GM12872 (cell line): ENCODE measurements around the gene ZNF19.

ENCODE experiments used
- TF ChIP-seq, protein P1 (sequence below): IDR thresholded peaks from 3 replicates; pipeline ENCODE4 v1.5.1; 2011; ENCODE audit warnings: low read depth, mild to moderate bottlenecking, low read length, moderate library complexity; ENCODE audit not compliant: insufficient read depth

Gene ZNF19

DNA sequence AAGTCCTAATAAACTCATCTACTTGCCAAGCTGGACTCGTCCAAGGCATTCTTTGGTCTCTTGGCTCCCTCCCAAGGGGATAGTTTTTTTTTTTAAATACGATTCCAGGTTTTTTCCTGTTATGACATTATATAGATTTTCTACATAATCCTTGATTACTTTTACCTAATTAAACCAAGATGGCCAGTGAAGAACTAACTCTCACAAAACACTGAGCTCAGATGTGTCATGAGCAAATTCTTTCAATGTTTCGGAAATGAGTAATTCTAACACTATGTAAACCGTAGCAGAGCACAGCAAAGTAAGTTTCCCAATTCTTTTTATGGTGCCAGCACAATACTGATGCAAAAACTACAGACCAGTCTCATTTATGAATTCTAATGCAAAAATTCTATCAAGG is 28.9 kb downstream of the ZNF19 start:
- TF ChIP-seq, protein P1, sequence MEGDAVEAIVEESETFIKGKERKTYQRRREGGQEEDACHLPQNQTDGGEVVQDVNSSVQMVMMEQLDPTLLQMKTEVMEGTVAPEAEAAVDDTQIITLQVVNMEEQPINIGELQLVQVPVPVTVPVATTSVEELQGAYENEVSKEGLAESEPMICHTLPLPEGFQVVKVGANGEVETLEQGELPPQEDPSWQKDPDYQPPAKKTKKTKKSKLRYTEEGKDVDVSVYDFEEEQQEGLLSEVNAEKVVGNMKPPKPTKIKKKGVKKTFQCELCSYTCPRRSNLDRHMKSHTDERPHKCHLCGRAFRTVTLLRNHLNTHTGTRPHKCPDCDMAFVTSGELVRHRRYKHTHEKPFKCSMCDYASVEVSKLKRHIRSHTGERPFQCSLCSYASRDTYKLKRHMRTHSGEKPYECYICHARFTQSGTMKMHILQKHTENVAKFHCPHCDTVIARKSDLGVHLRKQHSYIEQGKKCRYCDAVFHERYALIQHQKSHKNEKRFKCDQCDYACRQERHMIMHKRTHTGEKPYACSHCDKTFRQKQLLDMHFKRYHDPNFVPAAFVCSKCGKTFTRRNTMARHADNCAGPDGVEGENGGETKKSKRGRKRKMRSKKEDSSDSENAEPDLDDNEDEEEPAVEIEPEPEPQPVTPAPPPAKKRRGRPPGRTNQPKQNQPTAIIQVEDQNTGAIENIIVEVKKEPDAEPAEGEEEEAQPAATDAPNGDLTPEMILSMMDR: no peak

DNA sequence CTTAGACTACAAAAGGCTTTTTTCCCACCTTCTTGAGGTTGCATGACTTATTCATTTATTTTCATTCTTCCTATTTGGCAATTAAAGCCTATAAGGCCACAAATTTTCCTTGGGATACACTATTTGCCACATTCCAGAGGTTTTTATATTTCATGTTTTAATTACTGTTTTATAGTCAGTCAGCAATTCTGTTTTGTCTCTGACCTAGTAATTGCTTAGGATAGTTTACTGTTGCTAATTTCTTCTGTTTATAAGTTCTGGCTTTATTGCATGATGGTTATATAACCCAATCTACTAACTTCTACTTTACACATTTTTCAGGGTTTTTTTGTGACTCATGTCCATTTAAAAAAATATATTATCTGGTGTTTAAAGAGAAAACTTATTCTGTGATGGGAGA is 29.6 kb downstream of the ZNF19 start:
- TF ChIP-seq, protein P1: no peak

DNA sequence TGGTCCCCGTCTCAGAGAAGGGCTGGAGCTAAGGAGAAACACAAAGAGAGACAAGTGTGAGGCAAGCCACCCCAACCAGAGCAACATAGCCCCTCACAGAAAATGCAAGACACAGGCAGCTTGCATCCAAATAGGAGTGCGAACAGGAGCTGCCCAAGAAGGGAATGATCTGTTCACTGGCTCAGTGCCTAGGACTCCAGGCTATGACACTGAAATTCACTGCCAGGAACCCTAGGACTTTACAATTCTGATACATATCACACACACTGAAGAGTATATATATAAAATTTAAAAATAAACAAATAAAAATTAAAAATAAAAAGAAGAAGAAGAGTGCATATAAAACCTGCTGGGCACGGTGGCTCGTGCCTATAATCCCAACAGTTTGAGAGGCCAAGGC is 32.3 kb downstream of the ZNF19 start:
- TF ChIP-seq, protein P1: no peak

DNA sequence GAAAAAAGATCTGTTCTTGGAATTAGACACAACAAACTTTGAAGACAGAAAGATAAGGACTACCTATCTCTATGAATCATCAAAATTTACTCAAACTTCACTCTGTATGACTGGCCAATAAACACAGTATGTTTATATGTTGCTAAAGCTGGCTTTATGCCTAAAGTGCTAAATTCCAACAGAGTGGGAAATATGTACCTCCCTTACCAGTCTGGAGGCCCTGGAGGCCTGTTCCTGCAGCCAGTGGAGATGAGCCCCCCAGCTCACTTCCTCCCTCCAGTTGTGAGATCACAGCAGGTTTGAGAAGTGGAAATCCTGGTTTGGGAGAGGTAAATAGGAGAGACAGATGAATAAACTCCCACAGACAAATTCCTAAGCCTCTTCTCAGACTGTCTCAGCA is 36.1 kb downstream of the ZNF19 start:
- TF ChIP-seq, protein P1: no peak

DNA sequence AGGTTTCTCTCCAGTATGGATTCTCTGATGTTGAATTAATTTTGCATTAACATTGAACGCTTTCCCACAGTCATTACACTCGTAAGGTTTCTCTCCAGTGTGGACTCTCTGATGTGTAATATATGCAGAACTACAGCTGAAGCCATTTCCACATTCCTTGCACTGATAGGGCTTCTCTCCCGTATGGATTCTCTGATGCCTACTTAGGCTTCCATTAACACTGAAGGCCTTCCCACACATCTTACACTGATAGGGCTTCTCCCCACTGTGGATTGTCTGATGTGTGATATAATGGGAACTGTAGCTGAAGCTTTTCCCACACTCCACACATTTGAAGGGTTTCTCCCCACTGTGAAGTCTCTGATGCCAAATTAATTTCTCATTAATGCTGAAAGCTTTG is 40.1 kb downstream of the ZNF19 start:
- TF ChIP-seq, protein P1: no peak

DNA sequence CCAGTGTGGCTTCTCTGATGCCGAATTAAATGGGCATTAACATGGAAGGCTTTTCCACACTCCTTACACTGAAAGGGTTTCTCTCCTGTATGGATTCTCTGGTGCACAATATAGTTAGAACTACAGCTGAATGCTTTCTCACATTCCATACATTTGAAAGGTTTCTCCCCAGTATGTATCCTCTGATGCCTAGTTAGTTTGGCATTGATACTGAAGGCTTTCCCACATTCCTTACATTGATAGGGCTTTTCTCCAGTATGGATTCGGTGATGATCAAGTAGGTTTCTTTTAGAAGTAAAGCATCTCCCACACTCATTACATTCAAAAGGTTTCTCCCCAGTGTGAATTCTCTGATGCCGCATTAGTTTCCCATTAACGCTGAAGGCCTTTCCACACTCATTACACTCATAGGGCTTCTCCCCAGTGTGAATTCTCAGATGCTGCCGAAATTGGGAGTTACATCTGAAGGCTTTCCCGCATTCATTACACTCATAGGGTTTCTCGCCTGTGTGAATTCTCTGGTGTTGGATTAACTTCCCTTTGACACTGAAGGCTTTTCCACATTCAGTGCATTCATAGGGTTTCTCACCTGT is 40.8 kb downstream of the ZNF19 start:
- TF ChIP-seq, protein P1: no peak

DNA sequence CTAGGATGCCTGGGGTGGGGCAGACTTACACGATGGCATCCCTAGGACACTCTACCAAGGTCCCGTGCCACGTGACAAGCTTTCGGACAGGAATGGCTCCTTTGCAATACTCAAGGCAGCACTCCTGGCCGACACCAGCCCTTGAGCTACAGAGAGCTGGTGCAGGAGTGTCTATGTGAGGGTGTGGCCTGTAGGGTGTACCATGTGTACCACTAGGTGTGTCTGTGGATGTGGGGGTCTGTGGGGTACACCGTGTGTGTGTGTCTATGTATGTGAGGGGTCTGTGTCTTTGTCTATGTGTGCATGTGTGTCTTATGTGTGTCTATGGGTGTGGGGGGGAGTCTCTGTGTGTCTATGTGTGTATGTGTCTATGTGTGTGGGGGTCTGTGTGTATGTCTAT is 45.4 kb downstream of the ZNF19 start:
- TF ChIP-seq, protein P1: no peak
